OCI-LY3 (cell line): Measurements from ENCODE around the gene MAGEA2B.
"Not testable (repeated sequence)": the region's sequence is repeated elsewhere in the genome, so short reads cannot be mapped to it uniquely, and the experiment has no call there.

Experiments used
- EZH2phosphoT487 ChIP-seq: fragments of 200-600 bp; shearing (Covaris generic); IDR thresholded peaks from 2 replicates; pipeline ENCODE4 v1.6.1; 2018; ENCODE audit warnings: antibody characterized with exemption, mixed run types, low read depth
- TF ChIP-seq, protein P1 (sequence below): fragments of 200-600, 300-600 bp; sonication (generic); IDR thresholded peaks from 2 replicates; pipeline ENCODE4 v1.5.1; 2014; ENCODE audit warnings: antibody characterized with exemption, low read length, low read depth

DNA sequence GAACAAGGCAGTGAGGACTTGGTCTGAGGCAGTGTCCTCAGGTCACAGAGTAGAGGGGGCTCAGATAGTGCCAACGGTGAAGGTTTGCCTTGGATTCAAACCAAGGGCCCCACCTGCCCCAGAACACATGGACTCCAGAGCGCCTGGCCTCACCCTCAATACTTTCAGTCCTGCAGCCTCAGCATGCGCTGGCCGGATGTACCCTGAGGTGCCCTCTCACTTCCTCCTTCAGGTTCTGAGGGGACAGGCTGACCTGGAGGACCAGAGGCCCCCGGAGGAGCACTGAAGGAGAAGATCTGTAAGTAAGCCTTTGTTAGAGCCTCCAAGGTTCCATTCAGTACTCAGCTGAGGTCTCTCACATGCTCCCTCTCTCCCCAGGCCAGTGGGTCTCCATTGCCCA is 14.0 kb upstream of the MAGEA2B start:
- TF ChIP-seq, protein P1, sequence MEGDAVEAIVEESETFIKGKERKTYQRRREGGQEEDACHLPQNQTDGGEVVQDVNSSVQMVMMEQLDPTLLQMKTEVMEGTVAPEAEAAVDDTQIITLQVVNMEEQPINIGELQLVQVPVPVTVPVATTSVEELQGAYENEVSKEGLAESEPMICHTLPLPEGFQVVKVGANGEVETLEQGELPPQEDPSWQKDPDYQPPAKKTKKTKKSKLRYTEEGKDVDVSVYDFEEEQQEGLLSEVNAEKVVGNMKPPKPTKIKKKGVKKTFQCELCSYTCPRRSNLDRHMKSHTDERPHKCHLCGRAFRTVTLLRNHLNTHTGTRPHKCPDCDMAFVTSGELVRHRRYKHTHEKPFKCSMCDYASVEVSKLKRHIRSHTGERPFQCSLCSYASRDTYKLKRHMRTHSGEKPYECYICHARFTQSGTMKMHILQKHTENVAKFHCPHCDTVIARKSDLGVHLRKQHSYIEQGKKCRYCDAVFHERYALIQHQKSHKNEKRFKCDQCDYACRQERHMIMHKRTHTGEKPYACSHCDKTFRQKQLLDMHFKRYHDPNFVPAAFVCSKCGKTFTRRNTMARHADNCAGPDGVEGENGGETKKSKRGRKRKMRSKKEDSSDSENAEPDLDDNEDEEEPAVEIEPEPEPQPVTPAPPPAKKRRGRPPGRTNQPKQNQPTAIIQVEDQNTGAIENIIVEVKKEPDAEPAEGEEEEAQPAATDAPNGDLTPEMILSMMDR: not testable (repeated sequence)
- TF ChIP-seq EZH2phosphoT487: not testable (repeated sequence)
